Spinal cord (tissue), 10 donors: ENCODE data around the gene PDE4A. TPM values are rescaled to one million over a fixed set of nuclear protein-coding genes. Genes with fewer than 3 reads are reported as not detected.

Source experiments
- DNase-seq, 6 donors: peaks; one replicate each; pipeline versions ENCODE4 v3.0.0 to v3.0.0-alpha.2; 2013 to 2015; ENCODE audit warnings: low spot score in 6 of 6, low read depth in 4 of 6
- H3K27ac ChIP-seq: one replicate; pipeline ENCODE4 v1.5.1; 2013; ENCODE audit warnings: low read depth, low read length, control low read depth
- H3K27me3 ChIP-seq: one replicate; pipeline ENCODE4 v1.6.1; 2013; ENCODE audit warnings: low read length; ENCODE audit not compliant: control insufficient read depth, insufficient read depth
- H3K36me3 ChIP-seq: one replicate; pipeline ENCODE4 v1.6.1; 2013; ENCODE audit warnings: low read length; ENCODE audit not compliant: control insufficient read depth, insufficient read depth
- H3K4me1 ChIP-seq: one replicate; pipeline ENCODE4 v1.6.1; 2013; ENCODE audit warnings: low read length; ENCODE audit not compliant: control insufficient read depth, insufficient read depth
- H3K4me3 ChIP-seq: one replicate; pipeline ENCODE4 v1.5.1; 2013; ENCODE audit warnings: low read depth, low read length, control low read depth
- H3K9me3 ChIP-seq: one replicate; pipeline ENCODE4 v1.6.1; 2013; ENCODE audit warnings: low read length; ENCODE audit not compliant: control insufficient read depth, insufficient read depth
- WGBS: methylation state at CpG from one replicate; pipeline ENCODE4 v1.1.5; 2013; ENCODE audit warnings: missing lambda C conversion rate; ENCODE audit not compliant: insufficient coverage; 5-methylcytosine and 5-hydroxymethylcytosine counted together
- polyA plus RNA-seq, 2 donors: library from polyadenylated mRNA; unstranded; fragments of 120-200 nt; gene quantifications; one replicate each; pipeline ENCODE4 v1.2.1, GENCODE V29; 2013; ENCODE audit not compliant: insufficient read length in 2 of 2
- total RNA-seq, 2 donors: library from RNA; depleted of rRNA in 1 of 2; stranded (reverse); fragments of 120-200 nt in 1 of 2; fragments of >200 nt in 1 of 2; gene quantifications; one replicate each; pipeline versions ENCODE4 v1.2.3 to v1.2.4, GENCODE V29; 2013 to 2014
- donor health status: healthy.

PDE4A gene
- total and polyA plus RNA-seq, 4 donors: 4.2 to 28.4 (median 18.2) TPM

GRCh38 chr19:10501971-10502523, 81.7 kb downstream of the PDE4A start:
- H3K4me1 ChIP-seq: peaks cover 17% of the 10 kb centered on the region
- H3K4me3 ChIP-seq: peak overlapping the region; percentile 80
- peak; percentile 35 to 86 (median 52) for DNase-seq
- 1% methylated on average over 35 of the region's 35 CpGs for WGBS
- H3K27me3 ChIP-seq: no peaks in the 10 kb centered on the region
- H3K9me3 ChIP-seq: no peaks in the 10 kb centered on the region
- peak overlapping the region; percentile 88 for H3K27ac ChIP-seq
- H3K36me3 ChIP-seq: peaks cover 37% of the 10 kb centered on the region

GRCh38 chr19:10502524-10503001, 82.2 kb downstream of the PDE4A start:
- no peaks in the 10 kb centered on the region for H3K9me3 ChIP-seq
- under 1% methylated on average over 65 of the region's 65 CpGs for WGBS

GRCh38 chr19:10503002-10503789, 82.9 kb downstream of the PDE4A start, which contains the start of gene KEAP1:
Gene KEAP1, minus strand, starts transcription at chr19:10503356. Its CDS starts 3,323 bp downstream, at chr19:10500033.
- Histone ChIP-seq H3K27me3 (no peaks in the 10 kb centered on the region), H3K4me3 (peak within 1 kb of the TSS; percentile 80), H3K27ac (peak within 1 kb of the TSS; percentile 88), H3K9me3 (no peaks in the 10 kb centered on the region), H3K36me3 (peaks cover 27% of the 10 kb centered on the region), H3K4me1 (peaks cover 17% of the 10 kb centered on the region)
- DNase-seq: peak in 3 of 6 donors; percentile 15 to 76 (median 74)
- WGBS: under 1% methylated on average over 67 of the region's 73 CpGs

More at GRCh38 chr19:10502524-10503001, 82.2 kb downstream of the PDE4A start:
- DNase-seq: peak; percentile 66 to 96 (median 84)
- H3K4me1 ChIP-seq: peaks cover 17% of the 10 kb centered on the region
- peak overlapping the region; percentile 80 for H3K4me3 ChIP-seq
- peaks cover 32% of the 10 kb centered on the region for H3K36me3 ChIP-seq
- H3K27me3 ChIP-seq: no peaks in the 10 kb centered on the region
- peak overlapping the region; percentile 88 for H3K27ac ChIP-seq

GRCh38 chr19:10505583-10506229, 85.4 kb downstream of the PDE4A start:
- Histone ChIP-seq H3K36me3 (peaks cover 4% of the 10 kb centered on the region), H3K27me3 (peaks cover under 1% of the 10 kb centered on the region), H3K9me3 (no peaks in the 10 kb centered on the region), H3K27ac (no peak overlapping the region), H3K4me1 (peaks cover 24% of the 10 kb centered on the region), H3K4me3 (no peak overlapping the region)
- peak in 2 of 6 donors; percentile 49 to 52 for DNase-seq
- 10% methylated on average over 7 of the region's 17 CpGs for WGBS

GRCh38 chr19:10508036-10508435, 87.7 kb downstream of the PDE4A start:
- H3K27me3 ChIP-seq: peaks cover 14% of the 10 kb centered on the region
- H3K36me3 ChIP-seq: no peaks in the 10 kb centered on the region
- H3K4me1 ChIP-seq: peaks cover 13% of the 10 kb centered on the region
- 94% methylated on average over 11 of the region's 16 CpGs for WGBS
- no peak overlapping the region for H3K4me3 ChIP-seq
- no peak for DNase-seq
- no peak overlapping the region for H3K27ac ChIP-seq
- no peaks in the 10 kb centered on the region for H3K9me3 ChIP-seq

GRCh38 chr19:10508707-10509106, 88.4 kb downstream of the PDE4A start:
- Histone ChIP-seq H3K36me3 (no peaks in the 10 kb centered on the region), H3K9me3 (no peaks in the 10 kb centered on the region), H3K27ac (no peak overlapping the region), H3K4me3 (no peak overlapping the region), H3K4me1 (peaks cover 8% of the 10 kb centered on the region), H3K27me3 (peaks cover 21% of the 10 kb centered on the region)
- 93% methylated on average over 2 of the region's 3 CpGs for WGBS
- DNase-seq: no peak

GRCh38 chr19:10510301-10510802, 90.0 kb downstream of the PDE4A start:
- Histone ChIP-seq H3K4me3 (no peak overlapping the region), H3K9me3 (no peaks in the 10 kb centered on the region), H3K27me3 (peaks cover 37% of the 10 kb centered on the region), H3K27ac (no peak overlapping the region), H3K36me3 (no peaks in the 10 kb centered on the region), H3K4me1 (peaks cover 8% of the 10 kb centered on the region)
- DNase-seq: peak in 2 of 6 donors; percentile 9 to 22
- WGBS: 5% methylated on average over 15 of the region's 15 CpGs

- Histone ChIP-seq H3K9me3 (no peaks in the 10 kb centered on the region), H3K36me3 (no peaks in the 10 kb centered on the region), H3K27ac (no peak overlapping the region), H3K4me3 (no peak overlapping the region), H3K4me1 (peaks cover 22% of the 10 kb centered on the region), H3K27me3 (peaks cover 66% of the 10 kb centered on the region)
- WGBS: 81% methylated on average over 6 of the region's 7 CpGs
- no peak for DNase-seq
Observed at GRCh38 chr19:10513223-10513622, 92.9 kb downstream of the PDE4A start.
